GM20000 (cell line): ENCODE data around the gene DCAF4.

Experiments used
- DNase-seq: peaks from one replicate; pipeline ENCODE4 v3.0.0; 2012; ENCODE audit warnings: low spot score
- TF ChIP-seq, protein P1 (sequence below): IDR thresholded peaks from 2 replicates; pipeline ENCODE4 v1.5.1; 2012; ENCODE audit warnings: mild to moderate bottlenecking, control low read depth; ENCODE audit errors: extremely low read depth, missing control alignments

The DCAF4 gene

DNA sequence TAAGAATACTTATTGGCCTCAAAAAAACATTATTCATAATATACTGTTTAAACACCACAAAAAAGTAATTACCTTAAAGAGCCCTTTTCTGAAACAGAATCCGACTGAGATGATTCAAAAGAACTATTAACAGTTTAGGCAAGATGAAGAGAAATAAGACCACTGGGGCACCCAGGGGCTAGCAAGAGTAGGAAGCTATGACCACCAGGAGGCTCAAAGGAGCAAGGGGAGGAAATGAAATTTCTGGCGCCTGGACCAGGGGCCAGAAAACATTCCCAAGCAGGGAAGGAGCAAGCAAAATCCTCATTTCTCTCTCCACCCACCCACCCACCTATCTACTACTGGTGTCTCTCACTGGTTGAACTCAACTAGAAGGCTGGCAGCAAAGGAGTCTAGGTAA is 6.3 kb upstream of the DCAF4 start:
- no peak for DNase-seq
- TF ChIP-seq, protein P1, sequence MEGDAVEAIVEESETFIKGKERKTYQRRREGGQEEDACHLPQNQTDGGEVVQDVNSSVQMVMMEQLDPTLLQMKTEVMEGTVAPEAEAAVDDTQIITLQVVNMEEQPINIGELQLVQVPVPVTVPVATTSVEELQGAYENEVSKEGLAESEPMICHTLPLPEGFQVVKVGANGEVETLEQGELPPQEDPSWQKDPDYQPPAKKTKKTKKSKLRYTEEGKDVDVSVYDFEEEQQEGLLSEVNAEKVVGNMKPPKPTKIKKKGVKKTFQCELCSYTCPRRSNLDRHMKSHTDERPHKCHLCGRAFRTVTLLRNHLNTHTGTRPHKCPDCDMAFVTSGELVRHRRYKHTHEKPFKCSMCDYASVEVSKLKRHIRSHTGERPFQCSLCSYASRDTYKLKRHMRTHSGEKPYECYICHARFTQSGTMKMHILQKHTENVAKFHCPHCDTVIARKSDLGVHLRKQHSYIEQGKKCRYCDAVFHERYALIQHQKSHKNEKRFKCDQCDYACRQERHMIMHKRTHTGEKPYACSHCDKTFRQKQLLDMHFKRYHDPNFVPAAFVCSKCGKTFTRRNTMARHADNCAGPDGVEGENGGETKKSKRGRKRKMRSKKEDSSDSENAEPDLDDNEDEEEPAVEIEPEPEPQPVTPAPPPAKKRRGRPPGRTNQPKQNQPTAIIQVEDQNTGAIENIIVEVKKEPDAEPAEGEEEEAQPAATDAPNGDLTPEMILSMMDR = no peak

GRCh38 chr14:72921396-72921795 is 4.9 kb upstream of the DCAF4 start:
- TF ChIP-seq, protein P1 = no peak
- no peak for DNase-seq

DNA sequence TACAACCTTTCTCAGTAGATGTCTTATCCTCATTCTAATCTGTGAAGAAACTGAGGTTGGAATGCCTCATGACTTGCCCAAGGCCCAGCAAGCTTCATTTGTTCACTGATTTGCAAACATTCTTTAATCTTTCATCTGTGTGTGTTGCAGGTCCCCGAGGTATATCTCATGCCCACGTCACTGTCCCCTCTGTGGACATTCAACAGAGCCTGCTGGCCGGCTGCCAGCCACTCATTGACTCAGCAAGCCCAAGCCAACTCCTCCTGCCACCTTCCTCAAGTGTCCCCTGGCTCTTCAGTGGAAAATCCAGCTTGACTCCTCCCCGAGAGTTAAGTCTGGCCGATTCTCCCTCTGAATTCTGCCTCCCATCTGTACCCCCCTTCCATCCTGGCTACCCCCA is 1.9 kb upstream of the DCAF4 start:
- no peak for DNase-seq
- TF ChIP-seq, protein P1 = no peak

DNA sequence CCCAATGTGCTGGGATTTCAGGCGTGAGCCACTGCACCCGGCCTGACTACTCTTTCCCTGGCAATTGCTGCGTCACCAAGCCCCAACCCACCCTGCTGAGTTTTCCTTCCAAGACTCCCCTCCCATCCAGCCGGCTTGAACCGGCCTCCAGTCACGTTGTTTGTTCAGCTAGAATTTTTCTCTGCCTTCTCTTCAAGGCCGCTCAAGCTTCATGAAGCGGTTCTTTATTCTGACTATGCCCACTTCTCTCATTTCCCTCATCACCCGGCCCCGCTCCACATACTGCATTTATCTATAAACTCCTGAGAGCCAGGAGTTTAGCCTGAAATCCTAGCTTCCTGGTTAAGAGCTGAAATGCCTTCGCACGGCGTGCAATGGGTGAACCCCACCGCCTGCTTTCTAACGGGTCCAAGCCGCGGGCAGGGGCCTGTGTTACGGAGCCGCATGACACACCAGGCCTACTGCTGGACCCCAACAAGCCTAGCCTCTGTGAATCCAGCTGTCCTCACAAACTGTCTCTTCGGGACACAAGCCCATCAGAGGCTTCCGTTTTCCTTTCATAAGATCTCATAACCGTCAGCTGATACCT is 999 bp upstream of the DCAF4 start:
- TF ChIP-seq, protein P1 = no peak
- DNase-seq = no peak

DNA sequence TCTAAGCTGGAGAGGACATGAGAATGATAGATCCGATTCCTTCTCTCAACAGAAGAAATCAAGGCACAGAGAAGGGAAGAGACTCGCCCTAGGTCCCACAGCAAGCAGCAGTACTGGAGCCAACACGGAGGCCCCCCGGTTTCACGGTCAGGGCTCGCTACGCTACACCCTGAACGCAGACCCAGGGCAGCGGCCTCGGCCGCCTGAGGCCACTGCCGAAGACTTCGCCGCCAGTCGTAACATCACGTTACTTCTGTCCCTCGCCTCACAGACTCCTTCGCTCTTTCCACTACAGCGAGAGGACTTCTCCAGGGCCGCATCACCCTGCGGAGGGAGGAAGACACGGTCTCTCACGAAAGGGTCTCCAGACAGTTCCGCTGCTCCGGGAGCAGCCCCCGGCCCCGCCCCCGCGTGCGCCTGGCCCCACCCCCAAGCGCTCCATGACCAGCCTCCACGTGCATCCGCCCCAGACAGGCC is 411 bp upstream of the DCAF4 start:
- no peak for DNase-seq
- TF ChIP-seq, protein P1 = no peak

DNA sequence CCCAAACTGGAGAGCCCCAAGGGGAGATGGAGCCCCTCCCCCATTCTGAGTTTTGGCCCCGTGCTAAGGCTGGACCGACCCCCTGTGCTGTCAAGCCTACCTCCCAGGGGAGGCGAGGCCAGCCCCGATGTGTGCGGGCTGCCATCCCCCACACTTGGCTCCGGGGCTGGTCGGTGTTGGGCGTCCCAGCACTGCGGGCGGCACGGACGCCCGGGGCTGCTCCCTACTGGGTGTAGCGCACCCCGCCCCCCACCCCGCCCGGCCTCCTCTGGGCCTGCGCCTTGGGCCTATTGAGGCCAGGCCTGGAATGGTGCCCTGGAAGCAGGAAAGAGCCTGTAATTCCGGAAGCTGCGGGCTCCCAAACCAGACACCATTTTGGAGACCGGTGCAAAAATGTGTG is 2.6 kb downstream of the DCAF4 start:
- DNase-seq = no peak
- TF ChIP-seq, protein P1 = no peak

- TF ChIP-seq, protein P1 = no peak
- no peak for DNase-seq
These were observed 3.2 kb downstream of the DCAF4 start for GRCh38 chr14:72929316-72930080.
